Stimulated activated CD4-positive, alpha-beta T cell treated with anti-CD3 and anti-CD28 coated beads, Interleukin-12 subunit alpha, Interleukin-12 subunit beta, amount 100 ng/mL, for 48 hours (primary cell): Measurements from ENCODE around the gene MMP19.

Experiments used
- DNase-seq, 3 donors: peaks; one replicate each; pipeline ENCODE4 v3.0.0-alpha.2; 2020; ENCODE audit warnings: low read depth in 2 of 3, low spot score in 1 of 3

The MMP19 gene

DNA sequence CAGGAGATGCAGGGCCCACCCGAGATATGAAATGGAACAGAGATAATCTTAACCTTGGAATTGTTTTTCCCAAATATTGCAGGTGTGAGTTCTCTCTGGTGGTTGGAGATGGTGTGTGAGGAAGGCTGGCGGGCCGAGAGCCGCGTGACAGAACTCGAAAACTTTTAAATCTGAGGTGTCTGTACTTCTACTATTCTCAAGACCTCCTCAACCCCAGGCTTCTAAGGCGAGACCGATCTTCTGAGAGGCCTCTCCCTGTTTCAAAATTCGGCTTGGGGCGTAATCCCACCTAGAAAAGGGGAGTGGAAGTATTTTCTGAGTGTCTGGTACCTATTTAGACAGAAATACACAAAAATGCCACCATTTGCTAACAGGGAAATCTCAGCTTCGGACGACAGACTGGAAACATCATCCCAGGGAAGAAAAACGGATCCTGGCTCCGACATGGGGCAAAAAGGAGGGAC is 25.8 kb downstream of the MMP19 start:
- DNase-seq = no peak

DNA sequence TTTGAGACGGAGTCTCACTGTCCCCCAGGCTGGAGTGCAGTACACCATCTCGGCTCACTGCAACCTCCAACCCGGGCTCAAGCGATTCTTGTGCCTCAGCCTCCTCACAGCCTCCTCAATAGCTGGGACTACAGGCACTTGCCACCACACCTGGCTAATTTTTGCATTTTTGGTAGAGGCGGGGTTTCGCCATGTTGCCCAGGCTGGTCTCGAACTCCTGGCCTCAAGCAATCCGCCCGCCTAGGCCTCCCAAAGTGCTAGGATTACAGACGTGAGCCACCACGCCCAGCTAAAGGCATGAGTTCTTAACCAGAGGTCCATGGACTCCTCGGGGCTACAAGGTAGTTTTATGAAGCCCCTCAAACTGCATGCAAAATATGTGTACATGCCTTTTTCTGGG is 27.3 kb downstream of the MMP19 start:
- no peak for DNase-seq

DNA sequence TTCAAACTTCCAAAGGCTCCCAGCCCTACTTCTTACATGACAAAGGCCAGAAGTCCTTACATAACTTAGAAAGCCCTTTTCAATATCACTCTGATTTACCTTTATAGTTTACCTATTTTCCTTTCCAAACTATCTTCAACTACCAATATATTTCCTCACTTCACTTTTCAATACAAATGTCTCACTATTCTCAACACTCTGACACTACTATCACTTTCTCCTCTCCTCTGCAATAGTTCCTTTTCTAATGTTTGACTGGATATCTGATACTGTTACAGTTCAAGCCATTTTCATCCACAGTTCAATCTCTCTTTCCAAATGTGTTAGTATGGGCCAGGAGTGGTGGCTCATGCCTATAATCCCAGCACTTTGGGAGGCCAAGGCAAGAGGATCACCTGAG is 28.5 kb downstream of the MMP19 start:
- no peak for DNase-seq

DNA sequence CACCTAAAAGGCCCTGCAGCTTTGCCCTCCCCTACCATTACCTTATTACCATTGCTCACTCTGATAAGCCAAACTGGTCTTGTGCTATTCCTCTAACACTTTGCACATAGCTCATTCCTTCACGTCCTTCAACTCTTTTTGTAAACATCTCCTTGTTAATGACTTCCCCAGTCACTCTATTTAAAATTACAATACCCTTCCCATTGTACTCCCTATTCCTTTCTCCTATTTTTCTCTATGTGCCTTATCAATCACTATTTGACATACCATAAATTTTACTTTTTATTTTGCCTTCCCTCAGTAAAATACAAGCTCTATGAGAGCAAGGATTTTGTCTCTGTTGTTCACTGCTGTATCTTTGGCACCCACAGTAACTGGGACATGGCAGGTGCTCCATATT is 30.6 kb downstream of the MMP19 start:
- DNase-seq = no peak

DNA sequence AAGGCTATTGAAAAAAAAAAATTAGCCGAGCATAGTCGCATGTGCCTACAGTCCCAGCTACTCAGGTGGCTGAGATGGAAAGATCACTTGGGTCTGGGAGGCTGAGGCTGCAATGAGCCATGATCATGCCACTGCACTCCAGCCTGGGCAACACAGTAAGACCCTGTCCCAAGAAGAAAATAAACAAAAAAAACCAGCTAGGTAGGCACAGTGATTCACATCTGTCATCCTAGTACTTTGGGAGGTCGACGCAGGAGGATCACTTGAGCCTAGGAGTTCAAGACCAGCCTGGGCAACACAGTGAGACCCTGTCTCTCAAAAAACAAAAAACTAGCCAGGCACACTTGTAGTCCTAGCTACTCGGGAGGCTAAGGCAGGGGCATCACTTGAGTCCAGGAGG is 33.5 kb downstream of the MMP19 start:
- DNase-seq = no peak

DNA sequence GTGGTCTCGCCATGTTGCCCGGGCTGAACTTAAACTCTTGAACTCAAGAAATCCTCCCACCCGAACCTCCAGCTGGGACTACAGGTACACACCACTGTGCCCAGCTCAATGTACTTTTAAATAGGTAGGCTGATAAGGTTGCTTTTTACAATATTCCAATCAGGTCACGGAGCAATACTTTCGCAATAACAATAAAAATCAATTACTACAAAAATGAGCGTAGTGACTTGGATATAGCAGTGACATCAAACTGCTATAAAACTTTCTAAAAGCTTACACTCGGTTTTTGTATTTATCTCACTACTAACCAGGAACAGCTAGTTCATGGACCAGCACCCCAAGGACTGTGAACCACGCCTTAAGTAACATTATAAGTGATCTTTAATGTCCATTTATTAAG is 35.8 kb downstream of the MMP19 start:
- DNase-seq = no peak

DNA sequence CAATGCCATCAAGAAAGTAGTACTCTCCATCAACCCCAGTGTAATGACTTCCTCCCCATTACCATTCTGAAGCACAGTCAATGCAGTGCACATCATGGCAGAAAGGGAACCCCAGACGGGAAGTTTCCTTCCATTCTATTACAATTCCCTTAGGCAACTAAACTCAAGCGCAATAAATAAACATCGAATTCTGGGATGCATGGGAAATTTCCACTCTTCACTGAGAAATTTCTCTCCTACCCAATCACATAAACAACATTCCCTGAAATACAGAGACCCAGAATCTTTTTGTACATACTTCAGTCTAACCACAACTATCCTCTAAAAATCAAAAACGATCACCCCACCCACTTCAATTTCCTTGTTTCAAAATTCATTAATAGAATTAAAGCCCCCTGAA is 45.2 kb downstream of the MMP19 start:
- no peak for DNase-seq

DNA sequence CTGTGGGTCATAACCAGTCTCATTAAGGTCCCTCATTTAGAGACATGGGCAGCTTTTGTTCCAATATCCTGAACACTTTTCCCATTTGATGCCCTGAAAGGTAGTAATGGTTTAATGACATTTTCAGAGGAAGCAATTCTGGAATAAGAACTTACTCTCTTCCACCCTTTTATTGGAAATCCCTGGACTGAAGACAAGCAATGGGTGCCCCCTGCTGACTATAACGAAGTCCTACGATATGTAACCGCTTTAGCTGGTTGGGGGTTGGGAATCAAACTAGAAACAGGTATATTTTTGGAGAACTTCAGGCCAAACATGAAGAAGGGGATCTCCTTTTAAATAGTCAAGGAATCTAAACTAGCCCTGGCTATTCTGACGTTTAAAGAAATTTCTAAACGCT is 45.7 kb downstream of the MMP19 start:
- DNase-seq = no peak

DNA sequence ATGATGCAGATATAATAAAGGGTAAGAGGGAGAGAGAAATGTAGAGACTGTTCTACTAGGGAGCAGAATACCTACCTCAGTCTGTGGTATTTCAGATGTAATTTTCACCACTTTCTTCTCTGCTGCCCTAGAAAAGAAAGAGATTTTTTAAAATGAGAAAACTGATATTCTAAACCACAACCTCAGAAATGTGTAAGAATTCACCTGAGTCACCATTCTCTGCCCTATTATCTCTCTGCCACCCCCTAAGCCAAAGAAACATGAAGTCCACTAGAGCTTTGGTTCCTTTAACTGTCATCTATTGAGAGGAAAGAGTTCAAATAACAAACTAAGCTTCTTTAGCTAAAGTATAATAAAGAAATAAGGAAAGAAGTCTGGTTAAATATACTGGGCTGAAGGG is 46.8 kb downstream of the MMP19 start:
- DNase-seq = no peak

DNA sequence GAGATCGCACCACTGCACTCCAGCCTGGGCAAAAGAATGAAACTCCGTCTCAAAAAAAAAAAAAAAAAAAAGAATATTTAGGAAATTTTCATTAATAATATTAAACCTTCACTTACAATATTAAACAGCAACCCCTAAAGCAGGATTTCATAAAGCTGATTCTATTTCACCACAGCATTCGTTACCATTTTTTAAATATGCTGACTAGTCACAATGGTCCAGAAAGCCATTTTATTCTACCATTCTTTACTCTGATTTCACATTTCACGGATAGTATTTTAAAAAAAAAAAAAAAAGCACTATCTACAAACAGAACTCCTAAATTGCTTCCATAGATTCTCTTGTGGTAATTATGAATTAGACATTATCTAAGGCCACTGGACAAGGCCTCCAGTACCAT is 52.8 kb downstream of the MMP19 start:
- no peak for DNase-seq

DNA sequence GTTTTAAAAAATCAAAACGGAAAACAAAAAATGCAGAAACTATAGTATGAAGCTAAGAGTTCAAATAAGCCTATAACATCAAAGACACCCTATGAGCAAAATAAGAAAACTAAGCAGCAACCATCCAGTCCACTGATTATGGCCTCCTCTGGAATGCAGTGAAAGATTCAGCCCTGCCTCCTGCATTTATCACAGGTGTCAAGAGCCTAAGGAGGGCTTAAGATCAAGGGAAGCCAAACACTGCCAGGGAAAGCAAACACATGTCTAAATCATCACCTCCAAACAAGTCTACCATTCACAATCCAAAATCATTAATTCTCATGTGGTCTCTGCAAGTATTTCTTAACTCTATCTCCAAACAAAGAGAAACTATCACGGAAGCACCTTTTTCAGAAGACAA is 53.6 kb downstream of the MMP19 start:
- no peak for DNase-seq

DNA sequence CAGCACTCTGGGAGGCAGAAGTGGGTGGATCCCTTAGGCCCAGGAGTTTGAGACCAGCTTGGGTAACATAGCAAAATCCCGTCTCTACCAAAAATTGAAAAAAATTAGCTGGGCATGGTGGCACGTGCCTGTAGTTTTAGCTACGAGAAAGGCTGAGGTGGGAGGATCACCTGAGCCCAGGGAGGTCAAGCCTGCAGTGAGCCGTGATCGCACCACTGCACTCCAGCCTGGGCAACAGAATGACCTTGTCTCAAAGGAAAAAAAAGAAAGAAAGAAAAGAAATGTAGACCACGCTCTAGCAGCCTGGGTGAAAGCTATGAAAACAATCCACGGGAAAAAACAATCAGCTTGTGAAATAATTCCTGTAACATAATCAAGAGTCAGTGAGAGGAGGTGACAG is 54.2 kb downstream of the MMP19 start:
- no peak for DNase-seq
